ENCODE measurements around the gene DNM2. TPM values are rescaled to one million over a fixed set of nuclear protein-coding genes. Genes with fewer than 3 reads are reported as not detected.

DNM2 gene
- total and polyA plus RNA-seq, 10 of the 15 experiments (the other 5 are each of a cell fraction or from before 2014, with no cell fraction given), result 1.2 to 146 (median 68.9) TPM

DNA sequence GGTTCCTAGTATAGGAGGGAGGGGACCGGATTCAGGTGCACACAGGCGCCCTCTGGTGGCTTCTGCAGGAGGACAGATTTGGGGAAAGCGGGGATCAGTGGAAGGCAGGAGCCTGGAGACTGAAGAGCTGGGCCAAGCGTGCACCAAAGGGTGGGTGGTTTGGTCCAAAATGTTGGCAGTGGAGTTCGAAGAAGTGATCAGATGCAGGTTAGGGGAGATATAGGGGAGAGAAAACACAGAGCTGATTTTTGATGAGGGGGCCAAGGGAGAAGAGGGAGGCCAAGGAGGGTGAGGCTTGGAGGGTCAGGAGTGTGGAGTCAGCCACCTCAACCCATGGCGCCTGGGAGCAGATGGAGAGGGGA, 146.6 kb downstream of the DNM2 start (continued):
- TF ChIP-seq EED (IDR thresholded peaks at IDR 0.05; ENCODE audit: low read depth) (peak; percentile 49), CREM (IDR thresholded peaks at IDR 0.05; ENCODE audit: low read depth) (no peak), NFIC (IDR thresholded peaks at IDR 0.05; ENCODE audit: low read depth, low read length) (no peak), HDGF (IDR thresholded peaks at IDR 0.05) (peak; percentile 77), EZH2 (IDR thresholded peaks at IDR 0.05; ENCODE audit: borderline replicate concordance, control insufficient read depth, low read depth, low read length) (no peak), BRCA1 (IDR thresholded peaks at IDR 0.05; ENCODE audit: low read depth, low read length) (no peak), NR2F1 (conservative IDR thresholded peaks at IDR 0.05) (no peak), ZNF217 (IDR thresholded peaks at IDR 0.05) (no peak), NFXL1 (IDR thresholded peaks at IDR 0.05; ENCODE audit: borderline replicate concordance) (no peak), CREB1 (IDR thresholded peaks at IDR 0.05; ENCODE audit: low read depth) (no peak), EP300 (IDR thresholded peaks at IDR 0.05; ENCODE audit: borderline replicate concordance in 1 of 2, control insufficient read depth in 1 of 2, low read depth in 2 of 2, low read length in 2 of 2) (no peak), SMAD5 (IDR thresholded peaks at IDR 0.05; ENCODE audit: low read depth) (no peak), STAT1 (conservative IDR thresholded peaks at IDR 0.05) (no peak), NBN (IDR thresholded peaks at IDR 0.05) (peak; percentile 36; the same call in 1 of the 2 replicates), TBL1XR1 (IDR thresholded peaks at IDR 0.05; ENCODE audit: low read depth, low read length) (no peak)
- TF ChIP-seq, protein P1, sequence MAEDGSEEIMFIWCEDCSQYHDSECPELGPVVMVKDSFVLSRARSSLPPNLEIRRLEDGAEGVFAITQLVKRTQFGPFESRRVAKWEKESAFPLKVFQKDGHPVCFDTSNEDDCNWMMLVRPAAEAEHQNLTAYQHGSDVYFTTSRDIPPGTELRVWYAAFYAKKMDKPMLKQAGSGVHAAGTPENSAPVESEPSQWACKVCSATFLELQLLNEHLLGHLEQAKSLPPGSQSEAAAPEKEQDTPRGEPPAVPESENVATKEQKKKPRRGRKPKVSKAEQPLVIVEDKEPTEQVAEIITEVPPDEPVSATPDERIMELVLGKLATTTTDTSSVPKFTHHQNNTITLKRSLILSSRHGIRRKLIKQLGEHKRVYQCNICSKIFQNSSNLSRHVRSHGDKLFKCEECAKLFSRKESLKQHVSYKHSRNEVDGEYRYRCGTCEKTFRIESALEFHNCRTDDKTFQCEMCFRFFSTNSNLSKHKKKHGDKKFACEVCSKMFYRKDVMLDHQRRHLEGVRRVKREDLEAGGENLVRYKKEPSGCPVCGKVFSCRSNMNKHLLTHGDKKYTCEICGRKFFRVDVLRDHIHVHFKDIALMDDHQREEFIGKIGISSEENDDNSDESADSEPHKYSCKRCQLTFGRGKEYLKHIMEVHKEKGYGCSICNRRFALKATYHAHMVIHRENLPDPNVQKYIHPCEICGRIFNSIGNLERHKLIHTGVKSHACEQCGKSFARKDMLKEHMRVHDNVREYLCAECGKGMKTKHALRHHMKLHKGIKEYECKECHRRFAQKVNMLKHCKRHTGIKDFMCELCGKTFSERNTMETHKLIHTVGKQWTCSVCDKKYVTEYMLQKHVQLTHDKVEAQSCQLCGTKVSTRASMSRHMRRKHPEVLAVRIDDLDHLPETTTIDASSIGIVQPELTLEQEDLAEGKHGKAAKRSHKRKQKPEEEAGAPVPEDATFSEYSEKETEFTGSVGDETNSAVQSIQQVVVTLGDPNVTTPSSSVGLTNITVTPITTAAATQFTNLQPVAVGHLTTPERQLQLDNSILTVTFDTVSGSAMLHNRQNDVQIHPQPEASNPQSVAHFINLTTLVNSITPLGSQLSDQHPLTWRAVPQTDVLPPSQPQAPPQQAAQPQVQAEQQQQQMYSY (CRISPR knock-in tag; IDR thresholded peaks at IDR 0.05), result no peak
- TF ChIP-seq, protein P2, sequence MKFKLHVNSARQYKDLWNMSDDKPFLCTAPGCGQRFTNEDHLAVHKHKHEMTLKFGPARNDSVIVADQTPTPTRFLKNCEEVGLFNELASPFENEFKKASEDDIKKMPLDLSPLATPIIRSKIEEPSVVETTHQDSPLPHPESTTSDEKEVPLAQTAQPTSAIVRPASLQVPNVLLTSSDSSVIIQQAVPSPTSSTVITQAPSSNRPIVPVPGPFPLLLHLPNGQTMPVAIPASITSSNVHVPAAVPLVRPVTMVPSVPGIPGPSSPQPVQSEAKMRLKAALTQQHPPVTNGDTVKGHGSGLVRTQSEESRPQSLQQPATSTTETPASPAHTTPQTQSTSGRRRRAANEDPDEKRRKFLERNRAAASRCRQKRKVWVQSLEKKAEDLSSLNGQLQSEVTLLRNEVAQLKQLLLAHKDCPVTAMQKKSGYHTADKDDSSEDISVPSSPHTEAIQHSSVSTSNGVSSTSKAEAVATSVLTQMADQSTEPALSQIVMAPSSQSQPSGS (IDR thresholded peaks at IDR 0.05; ENCODE audit: low read length), result no peak
- TF ChIP-seq, protein P3, sequence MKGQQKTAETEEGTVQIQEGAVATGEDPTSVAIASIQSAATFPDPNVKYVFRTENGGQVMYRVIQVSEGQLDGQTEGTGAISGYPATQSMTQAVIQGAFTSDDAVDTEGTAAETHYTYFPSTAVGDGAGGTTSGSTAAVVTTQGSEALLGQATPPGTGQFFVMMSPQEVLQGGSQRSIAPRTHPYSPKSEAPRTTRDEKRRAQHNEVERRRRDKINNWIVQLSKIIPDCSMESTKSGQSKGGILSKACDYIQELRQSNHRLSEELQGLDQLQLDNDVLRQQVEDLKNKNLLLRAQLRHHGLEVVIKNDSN (IDR thresholded peaks at IDR 0.05; ENCODE audit: borderline replicate concordance, extremely low read length, insufficient read depth, low read depth, low read length), result no peak
- TF ChIP-seq, protein P4, sequence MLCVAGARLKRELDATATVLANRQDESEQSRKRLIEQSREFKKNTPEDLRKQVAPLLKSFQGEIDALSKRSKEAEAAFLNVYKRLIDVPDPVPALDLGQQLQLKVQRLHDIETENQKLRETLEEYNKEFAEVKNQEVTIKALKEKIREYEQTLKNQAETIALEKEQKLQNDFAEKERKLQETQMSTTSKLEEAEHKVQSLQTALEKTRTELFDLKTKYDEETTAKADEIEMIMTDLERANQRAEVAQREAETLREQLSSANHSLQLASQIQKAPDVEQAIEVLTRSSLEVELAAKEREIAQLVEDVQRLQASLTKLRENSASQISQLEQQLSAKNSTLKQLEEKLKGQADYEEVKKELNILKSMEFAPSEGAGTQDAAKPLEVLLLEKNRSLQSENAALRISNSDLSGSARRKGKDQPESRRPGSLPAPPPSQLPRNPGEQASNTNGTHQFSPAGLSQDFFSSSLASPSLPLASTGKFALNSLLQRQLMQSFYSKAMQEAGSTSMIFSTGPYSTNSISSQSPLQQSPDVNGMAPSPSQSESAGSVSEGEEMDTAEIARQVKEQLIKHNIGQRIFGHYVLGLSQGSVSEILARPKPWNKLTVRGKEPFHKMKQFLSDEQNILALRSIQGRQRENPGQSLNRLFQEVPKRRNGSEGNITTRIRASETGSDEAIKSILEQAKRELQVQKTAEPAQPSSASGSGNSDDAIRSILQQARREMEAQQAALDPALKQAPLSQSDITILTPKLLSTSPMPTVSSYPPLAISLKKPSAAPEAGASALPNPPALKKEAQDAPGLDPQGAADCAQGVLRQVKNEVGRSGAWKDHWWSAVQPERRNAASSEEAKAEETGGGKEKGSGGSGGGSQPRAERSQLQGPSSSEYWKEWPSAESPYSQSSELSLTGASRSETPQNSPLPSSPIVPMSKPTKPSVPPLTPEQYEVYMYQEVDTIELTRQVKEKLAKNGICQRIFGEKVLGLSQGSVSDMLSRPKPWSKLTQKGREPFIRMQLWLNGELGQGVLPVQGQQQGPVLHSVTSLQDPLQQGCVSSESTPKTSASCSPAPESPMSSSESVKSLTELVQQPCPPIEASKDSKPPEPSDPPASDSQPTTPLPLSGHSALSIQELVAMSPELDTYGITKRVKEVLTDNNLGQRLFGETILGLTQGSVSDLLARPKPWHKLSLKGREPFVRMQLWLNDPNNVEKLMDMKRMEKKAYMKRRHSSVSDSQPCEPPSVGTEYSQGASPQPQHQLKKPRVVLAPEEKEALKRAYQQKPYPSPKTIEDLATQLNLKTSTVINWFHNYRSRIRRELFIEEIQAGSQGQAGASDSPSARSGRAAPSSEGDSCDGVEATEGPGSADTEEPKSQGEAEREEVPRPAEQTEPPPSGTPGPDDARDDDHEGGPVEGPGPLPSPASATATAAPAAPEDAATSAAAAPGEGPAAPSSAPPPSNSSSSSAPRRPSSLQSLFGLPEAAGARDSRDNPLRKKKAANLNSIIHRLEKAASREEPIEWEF (IDR thresholded peaks at IDR 0.05; ENCODE audit: insufficient replicate concordance, low read depth, low read length), result no peak
